ENCODE data around the gene CISTR.

CISTR gene

DNA sequence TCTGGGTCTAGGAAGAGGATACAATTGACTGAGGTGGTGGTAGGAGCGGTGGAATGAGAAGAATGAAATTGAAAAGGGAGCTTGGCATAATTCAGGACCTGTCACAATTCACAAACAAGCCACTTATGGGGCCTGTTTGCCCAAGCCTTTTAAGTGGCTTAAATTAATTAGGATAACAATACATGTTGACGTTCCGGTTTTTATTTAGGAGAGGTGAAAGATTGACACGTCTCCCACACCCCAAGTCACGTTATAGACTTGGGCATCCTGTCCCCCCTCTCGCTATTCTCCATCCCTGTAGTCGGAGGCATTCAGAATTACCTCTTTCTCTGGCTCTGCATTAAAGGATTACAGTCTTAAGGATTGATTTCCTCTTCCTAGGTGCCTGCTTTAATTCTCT is 23.6 kb downstream of the CISTR start:
- CTCF ChIA-PET, result interaction anchor here (0.5 to 3.1 kb wide), 4 partner anchors 15 to 98 kb away, joined by 3 to 16 read pairs (median 4); no protein-coding TSS in a partner anchor
- no peak for DNase-seq (ENCODE audit: low spot score)

GRCh38 chr12:53727310-53728041 is 24.3 kb downstream of the CISTR start, which contains the start of gene CALCOCO1:
Gene CALCOCO1, minus strand, starts transcription at chr12:53727452. Its CDS starts 2,210 bp downstream, at chr12:53725242.
- ChIA-PET CTCF (interaction anchor here (0.5 to 3.1 kb wide), 4 partner anchors 16 to 402 kb away, joined by 3 to 16 read pairs (median 6); no protein-coding TSS in a partner anchor), POLR2A (ENCODE audit: low non-redundant PET) (no interaction called here)
- H3K27ac ChIP-seq, result peak within 1 kb of the TSS; percentile 63
- TF ChIP-seq, protein P1, sequence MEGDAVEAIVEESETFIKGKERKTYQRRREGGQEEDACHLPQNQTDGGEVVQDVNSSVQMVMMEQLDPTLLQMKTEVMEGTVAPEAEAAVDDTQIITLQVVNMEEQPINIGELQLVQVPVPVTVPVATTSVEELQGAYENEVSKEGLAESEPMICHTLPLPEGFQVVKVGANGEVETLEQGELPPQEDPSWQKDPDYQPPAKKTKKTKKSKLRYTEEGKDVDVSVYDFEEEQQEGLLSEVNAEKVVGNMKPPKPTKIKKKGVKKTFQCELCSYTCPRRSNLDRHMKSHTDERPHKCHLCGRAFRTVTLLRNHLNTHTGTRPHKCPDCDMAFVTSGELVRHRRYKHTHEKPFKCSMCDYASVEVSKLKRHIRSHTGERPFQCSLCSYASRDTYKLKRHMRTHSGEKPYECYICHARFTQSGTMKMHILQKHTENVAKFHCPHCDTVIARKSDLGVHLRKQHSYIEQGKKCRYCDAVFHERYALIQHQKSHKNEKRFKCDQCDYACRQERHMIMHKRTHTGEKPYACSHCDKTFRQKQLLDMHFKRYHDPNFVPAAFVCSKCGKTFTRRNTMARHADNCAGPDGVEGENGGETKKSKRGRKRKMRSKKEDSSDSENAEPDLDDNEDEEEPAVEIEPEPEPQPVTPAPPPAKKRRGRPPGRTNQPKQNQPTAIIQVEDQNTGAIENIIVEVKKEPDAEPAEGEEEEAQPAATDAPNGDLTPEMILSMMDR (conservative IDR thresholded peaks at IDR 0.05; ENCODE audit: low read depth), result no peak
- DNase-seq (ENCODE audit: low spot score), result peak; percentile 98

More for the DNA sequence above, 23.6 kb downstream of the CISTR start:
- TF ChIP-seq, protein P1 (conservative IDR thresholded peaks at IDR 0.05; ENCODE audit: low read depth), result no peak
- no peak overlapping the region for H3K27ac ChIP-seq
- POLR2A ChIA-PET (ENCODE audit: low non-redundant PET), result interaction anchor here (0.6 kb wide), 1 partner anchor 33 kb away, joined by 4 read pairs; no protein-coding TSS in a partner anchor

DNA sequence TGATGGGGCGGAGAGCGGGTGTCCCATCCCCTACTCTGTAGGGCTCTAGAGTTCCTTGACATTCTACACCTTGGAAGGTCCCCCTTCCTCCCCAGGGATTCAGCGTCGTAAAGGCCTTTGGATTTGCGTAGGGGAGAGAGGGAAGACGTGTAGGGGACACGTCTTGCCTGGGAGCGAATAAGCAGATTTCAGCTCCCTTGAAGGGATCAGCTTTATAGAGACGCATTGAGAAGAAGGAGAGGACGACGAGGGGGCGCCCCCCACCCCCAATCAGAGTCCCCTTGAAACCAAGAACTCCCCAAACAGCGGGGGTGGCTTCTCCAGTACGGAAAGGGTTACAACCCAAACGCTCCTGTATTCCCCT is 24.9 kb downstream of the CISTR start:
- CTCF ChIA-PET, result interaction anchor here (0.5 to 3.1 kb wide), 4 partner anchors 17 to 402 kb away, joined by 3 to 16 read pairs (median 6); no protein-coding TSS in a partner anchor
- POLR2A ChIA-PET (ENCODE audit: low non-redundant PET), result no interaction called here
- TF ChIP-seq, protein P1 (conservative IDR thresholded peaks at IDR 0.05; ENCODE audit: low read depth), result no peak
- H3K27ac ChIP-seq, result peak overlapping the region; percentile 63
- peak; percentile 45 for DNase-seq (ENCODE audit: low spot score)

DNA sequence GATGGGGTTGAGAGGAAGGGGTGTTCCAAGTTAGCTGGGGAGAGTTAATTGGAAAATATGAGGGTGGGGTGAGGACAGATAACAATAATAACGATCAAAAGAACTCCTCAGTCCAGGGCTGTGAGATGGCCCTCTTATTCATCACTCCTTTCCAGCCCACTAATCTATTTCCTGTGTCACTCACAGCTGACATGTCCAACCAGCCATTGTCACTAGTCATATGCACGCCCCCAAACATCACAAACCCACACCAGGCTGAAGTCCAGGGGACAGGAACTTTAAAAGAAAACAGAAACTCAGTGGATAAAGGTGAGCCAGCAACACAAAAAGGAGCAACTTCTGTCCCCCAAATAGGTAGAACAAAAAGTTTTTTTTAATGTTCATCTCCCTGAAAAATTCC is 25.4 kb downstream of the CISTR start:
- TF ChIP-seq, protein P1 (conservative IDR thresholded peaks at IDR 0.05; ENCODE audit: low read depth), result no peak
- CTCF ChIA-PET, result interaction anchor here (0.6 to 3.1 kb wide), 4 partner anchors 17 to 488 kb away, joined by 3 to 16 read pairs (median 6); no protein-coding TSS in a partner anchor
- no peak overlapping the region for H3K27ac ChIP-seq
- POLR2A ChIA-PET (ENCODE audit: low non-redundant PET), result no interaction called here
- no peak for DNase-seq (ENCODE audit: low spot score)

GRCh38 chr12:53725824-53726223 is 26.0 kb downstream of the CISTR start:
- DNase-seq (ENCODE audit: low spot score), result peak; percentile 51
- CTCF ChIA-PET, result interaction anchor here (0.5 to 3.1 kb wide), 5 partner anchors 17 to 489 kb away, joined by 3 to 16 read pairs (median 3); partner anchors contain the start of gene ATP5MC2
- TF ChIP-seq, protein P1 (conservative IDR thresholded peaks at IDR 0.05; ENCODE audit: low read depth), result no peak
- POLR2A ChIA-PET (ENCODE audit: low non-redundant PET), result no interaction called here
- peak overlapping the region; percentile 54 for H3K27ac ChIP-seq

DNA sequence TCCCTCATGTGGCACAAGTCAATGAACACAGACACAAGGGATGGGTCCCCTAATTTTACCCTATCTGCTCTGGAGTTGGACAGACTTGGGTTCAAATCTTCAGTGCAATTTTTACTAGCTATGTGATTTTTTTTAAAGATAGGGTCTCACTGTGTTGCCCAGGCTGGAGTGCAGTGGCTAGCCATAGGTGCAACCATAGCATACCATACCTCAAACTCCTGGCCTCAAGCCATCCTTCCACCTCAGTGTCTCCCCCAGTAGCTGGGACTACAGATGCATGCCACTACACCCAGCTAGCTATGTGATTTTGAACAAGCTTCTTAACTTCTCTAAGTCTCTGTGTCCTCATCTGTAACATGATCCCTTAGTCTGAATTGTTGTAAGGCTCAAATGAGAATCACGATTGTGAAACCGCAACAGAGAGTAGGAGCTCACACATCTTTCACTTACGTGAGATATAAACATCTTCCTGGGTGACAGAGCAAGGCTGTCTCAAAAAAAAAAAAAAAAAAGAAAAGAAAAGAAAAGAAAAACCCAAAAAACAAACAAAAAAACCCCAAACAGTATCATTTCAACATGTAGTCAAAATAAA is 29.2 kb downstream of the CISTR start:
- ChIA-PET POLR2A (ENCODE audit: low non-redundant PET) (no interaction called here), CTCF (interaction anchor here (1.0 to 1.2 kb wide), 2 partner anchors 21 to 24 kb away, joined by 3 to 5 read pairs; no protein-coding TSS in a partner anchor)
- DNase-seq (ENCODE audit: low spot score), result no peak
- TF ChIP-seq, protein P1 (conservative IDR thresholded peaks at IDR 0.05; ENCODE audit: low read depth), result no peak
- H3K27ac ChIP-seq, result no peak overlapping the region

Data from RWPE1 (cell line).